Adipocyte (in vitro differentiated cells): ENCODE measurements around the gene FILIP1.

ENCODE experiments used
- DNase-seq: peaks from one replicate; pipeline ENCODE4 v3.0.0-alpha.2; 2015; ENCODE audit warnings: low read depth
- H3K27me3 ChIP-seq: replicated peaks from 2 replicates; pipeline ENCODE4 v1.7.0; 2013; ENCODE audit warnings: mild to moderate bottlenecking, low read length, moderate library complexity; ENCODE audit not compliant: control insufficient read depth, insufficient read depth
- H3K36me3 ChIP-seq: 2 replicates; pipeline ENCODE4 v1.7.0; 2013; ENCODE audit warnings: low read length, mild to moderate bottlenecking, moderate library complexity; ENCODE audit not compliant: control insufficient read depth, insufficient read depth, severe bottlenecking
- H3K4me1 ChIP-seq: 2 replicates; pipeline ENCODE4 v1.7.0; 2013; ENCODE audit warnings: mild to moderate bottlenecking, low read length, moderate library complexity; ENCODE audit not compliant: control insufficient read depth, insufficient read depth
- H3K4me3 ChIP-seq: 2 replicates; pipeline ENCODE4 v1.7.0; 2013; ENCODE audit warnings: mild to moderate bottlenecking, low read length, moderate library complexity
- H3K9ac ChIP-seq: 2 replicates; pipeline ENCODE4 v1.7.0; 2013; ENCODE audit warnings: mild to moderate bottlenecking, low read length, moderate library complexity
- H3K9me3 ChIP-seq: 2 replicates; pipeline ENCODE4 v1.7.0; 2013; ENCODE audit warnings: mild to moderate bottlenecking, low read length, moderate library complexity; ENCODE audit not compliant: control insufficient read depth

The FILIP1 gene

DNA sequence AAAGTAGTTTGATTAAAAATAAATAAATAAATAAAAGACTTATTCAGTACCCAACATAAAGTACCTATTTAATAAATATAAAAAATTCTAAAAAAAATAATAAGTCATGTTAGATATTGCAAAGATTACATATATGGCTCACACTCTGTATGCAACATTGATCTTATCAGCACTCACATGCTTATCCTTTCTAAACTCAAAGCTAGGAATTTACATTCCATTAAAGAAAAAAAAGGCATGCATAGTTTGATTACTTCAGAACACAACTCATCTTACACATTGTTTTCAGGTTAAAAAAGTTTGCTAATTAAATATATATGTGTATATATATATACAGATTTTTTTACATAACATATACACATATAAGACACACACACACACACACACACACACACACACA is 96.4 kb downstream of the FILIP1 start:
- Histone ChIP-seq H3K4me3 (no peak overlapping the region), H3K4me1 (peaks cover 11% of the 10 kb centered on the region), H3K9ac (no peak overlapping the region), H3K9me3 (no peaks in the 10 kb centered on the region), H3K27me3 (no peaks in the 10 kb centered on the region), H3K36me3 (no peaks in the 10 kb centered on the region)
- no peak for DNase-seq

DNA sequence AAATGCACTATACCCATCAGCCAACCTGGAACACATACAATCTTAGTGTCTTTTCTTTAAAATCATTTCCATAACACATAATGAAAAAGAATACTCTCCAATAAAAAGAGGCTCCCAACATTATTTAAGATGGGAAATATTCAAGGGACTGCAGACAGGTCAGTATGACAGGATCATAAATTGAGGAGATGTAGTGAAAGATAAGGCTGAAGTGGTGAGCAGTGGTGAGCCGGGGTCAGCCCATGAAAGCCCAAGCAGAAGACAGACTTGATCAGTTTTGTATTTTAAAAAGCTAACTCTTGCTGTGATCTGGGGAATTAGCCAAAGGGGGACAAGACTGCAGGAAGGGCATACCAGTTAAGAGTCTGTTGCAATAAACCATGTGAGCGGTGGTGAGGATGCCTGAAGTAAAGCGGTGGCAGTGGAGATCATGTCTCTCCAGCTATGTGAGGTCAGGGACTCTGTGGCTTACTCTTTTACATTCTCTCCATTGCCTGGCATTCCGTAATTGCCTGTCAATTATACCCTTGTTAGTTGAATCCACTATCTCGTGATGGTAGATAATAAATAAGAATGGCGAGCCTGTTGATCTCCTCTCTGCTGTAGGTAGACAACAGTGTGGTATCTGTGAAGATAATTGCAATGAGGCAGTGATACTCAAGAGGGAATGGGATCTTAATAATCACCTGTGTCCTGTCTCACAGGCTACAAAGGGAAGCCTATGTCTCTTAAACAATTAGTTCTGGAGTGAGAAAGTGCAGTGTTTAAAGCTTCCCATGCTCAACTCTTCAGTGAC is 97.4 kb downstream of the FILIP1 start:
- no peaks in the 10 kb centered on the region for H3K36me3 ChIP-seq
- H3K4me1 ChIP-seq, result peaks cover 9% of the 10 kb centered on the region
- no peak overlapping the region for H3K9ac ChIP-seq
- no peak for DNase-seq
- no peak overlapping the region for H3K4me3 ChIP-seq
- peaks cover 4% of the 10 kb centered on the region for H3K27me3 ChIP-seq
- H3K9me3 ChIP-seq, result no peaks in the 10 kb centered on the region

DNA sequence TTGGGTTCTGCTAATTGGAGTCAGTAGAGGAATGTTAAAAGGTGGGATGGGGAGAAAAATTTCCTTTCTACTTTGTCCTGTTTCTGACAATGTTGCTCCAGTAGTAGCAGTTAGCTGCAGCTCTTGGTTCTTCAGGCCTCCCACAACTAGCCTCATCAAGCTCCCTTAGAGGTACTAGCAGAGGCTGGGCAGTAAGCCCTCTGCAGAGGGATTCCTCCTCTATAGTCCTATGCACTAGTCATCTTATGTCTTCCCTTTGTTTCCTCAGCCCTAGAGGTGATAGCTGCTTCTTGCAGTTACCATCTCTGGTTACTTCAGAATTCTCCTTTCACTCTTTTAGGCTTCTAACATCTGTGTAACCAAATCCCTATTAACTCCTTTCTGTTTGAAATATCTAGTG is 99.8 kb downstream of the FILIP1 start:
- Histone ChIP-seq H3K4me1 (peaks cover 9% of the 10 kb centered on the region), H3K4me3 (no peak overlapping the region), H3K9me3 (no peaks in the 10 kb centered on the region), H3K27me3 (peaks cover 4% of the 10 kb centered on the region), H3K9ac (no peak overlapping the region), H3K36me3 (no peaks in the 10 kb centered on the region)
- no peak for DNase-seq

DNA sequence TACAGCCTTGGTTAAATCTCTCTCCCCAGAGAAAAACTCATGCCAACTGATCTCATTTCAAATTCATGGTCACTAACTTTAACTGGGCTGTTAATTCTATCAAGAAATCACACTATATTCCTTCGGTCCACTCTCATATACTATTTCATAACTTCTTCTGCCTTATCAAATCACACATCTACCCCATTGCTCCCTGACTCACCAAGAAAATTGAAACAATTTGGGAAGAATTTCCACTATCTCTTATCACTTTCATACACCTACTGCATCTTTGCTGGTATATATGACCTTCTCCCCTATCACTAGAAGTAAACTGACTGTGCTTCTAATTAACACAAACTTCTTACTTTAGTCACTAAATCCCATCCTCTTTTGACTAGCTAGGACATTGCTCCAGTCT is 102.3 kb downstream of the FILIP1 start:
- Histone ChIP-seq H3K4me3 (no peak overlapping the region), H3K9me3 (no peaks in the 10 kb centered on the region), H3K9ac (no peak overlapping the region), H3K27me3 (peaks cover 4% of the 10 kb centered on the region), H3K4me1 (no peaks in the 10 kb centered on the region), H3K36me3 (no peaks in the 10 kb centered on the region)
- no peak for DNase-seq

DNA sequence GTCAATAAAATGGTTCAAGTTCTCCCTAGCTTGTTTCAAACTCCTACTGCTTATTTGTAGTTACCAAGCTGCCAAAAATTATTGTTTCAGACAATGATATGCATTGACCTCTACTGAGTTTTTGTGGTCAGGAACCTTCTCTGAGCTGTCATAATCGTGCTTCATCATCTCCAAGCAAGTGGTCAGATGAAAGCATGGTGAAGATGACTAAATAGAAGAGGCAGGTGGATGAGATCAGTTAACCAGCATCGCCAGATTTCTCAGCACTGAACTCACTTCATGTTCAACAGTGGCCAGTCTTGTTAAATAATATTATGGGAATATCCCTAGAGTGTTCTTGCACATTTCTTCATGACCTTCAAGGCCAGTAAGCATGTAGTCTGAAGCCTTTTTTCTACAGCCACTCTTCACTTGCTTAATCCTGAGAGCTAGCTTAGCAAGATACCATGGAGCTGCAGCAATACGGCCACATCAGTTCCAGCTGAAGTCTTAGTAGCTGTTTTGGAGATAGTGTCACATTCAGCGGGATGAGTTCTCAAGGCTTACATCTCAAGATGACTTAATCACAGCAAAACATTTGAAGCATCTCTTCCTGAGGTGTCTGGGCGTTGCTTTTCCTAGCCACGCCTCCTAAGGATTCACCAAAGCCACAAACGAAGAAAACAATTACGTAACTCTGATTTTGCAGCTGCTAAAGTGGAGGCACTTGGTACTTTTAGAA is 107.4 kb downstream of the FILIP1 start:
- no peaks in the 10 kb centered on the region for H3K36me3 ChIP-seq
- no peaks in the 10 kb centered on the region for H3K9me3 ChIP-seq
- H3K27me3 ChIP-seq, result no peaks in the 10 kb centered on the region
- H3K4me1 ChIP-seq, result peaks cover 11% of the 10 kb centered on the region
- H3K4me3 ChIP-seq, result no peak overlapping the region
- no peak overlapping the region for H3K9ac ChIP-seq
- no peak for DNase-seq

- no peak for DNase-seq
- Histone ChIP-seq H3K27me3 (no peaks in the 10 kb centered on the region), H3K4me1 (peaks cover 11% of the 10 kb centered on the region), H3K9ac (no peak overlapping the region), H3K9me3 (no peaks in the 10 kb centered on the region), H3K4me3 (no peak overlapping the region), H3K36me3 (no peaks in the 10 kb centered on the region)
Measured at GRCh38 chr6:75384116-75384515, 109.5 kb downstream of the FILIP1 start.

GRCh38 chr6:75382634-75382900 is 111.0 kb downstream of the FILIP1 start:
- no peaks in the 10 kb centered on the region for H3K27me3 ChIP-seq
- H3K4me1 ChIP-seq, result peaks cover 11% of the 10 kb centered on the region
- H3K36me3 ChIP-seq, result no peaks in the 10 kb centered on the region
- no peak for DNase-seq
- no peak overlapping the region for H3K4me3 ChIP-seq
- H3K9ac ChIP-seq, result no peak overlapping the region
- no peaks in the 10 kb centered on the region for H3K9me3 ChIP-seq

- no peak overlapping the region for H3K9ac ChIP-seq
- no peak overlapping the region for H3K4me3 ChIP-seq
- peaks cover 11% of the 10 kb centered on the region for H3K4me1 ChIP-seq
- H3K9me3 ChIP-seq, result no peaks in the 10 kb centered on the region
- H3K36me3 ChIP-seq, result no peaks in the 10 kb centered on the region
- no peaks in the 10 kb centered on the region for H3K27me3 ChIP-seq
- DNase-seq, result no peak
Measured at GRCh38 chr6:75381877-75382633, 111.5 kb downstream of the FILIP1 start.

DNA sequence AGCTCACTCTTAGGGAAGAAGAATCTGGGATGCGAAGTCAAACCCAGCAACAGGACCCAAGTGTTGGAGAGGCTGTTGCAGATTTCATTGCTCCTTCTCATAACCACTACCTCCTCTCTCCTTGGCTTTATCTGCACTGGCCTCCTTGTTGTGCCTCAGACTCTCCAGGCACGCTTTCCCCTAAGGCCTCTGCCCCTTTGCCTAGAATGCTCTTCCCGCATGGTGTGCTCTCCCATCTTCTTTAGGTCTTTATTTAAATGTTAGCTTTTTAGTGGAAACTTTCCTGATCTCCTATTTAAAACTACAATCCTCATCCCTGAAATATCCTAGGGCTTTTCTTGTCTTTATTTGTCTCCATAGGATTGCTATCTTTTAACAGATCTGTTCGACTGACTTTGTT is 114.1 kb downstream of the FILIP1 start:
- Histone ChIP-seq H3K36me3 (no peaks in the 10 kb centered on the region), H3K9ac (no peak overlapping the region), H3K4me1 (peaks cover 11% of the 10 kb centered on the region), H3K4me3 (no peak overlapping the region), H3K27me3 (no peaks in the 10 kb centered on the region), H3K9me3 (no peaks in the 10 kb centered on the region)
- DNase-seq, result no peak

- H3K9ac ChIP-seq, result no peak overlapping the region
- no peak for DNase-seq
- H3K9me3 ChIP-seq, result no peaks in the 10 kb centered on the region
- H3K36me3 ChIP-seq, result no peaks in the 10 kb centered on the region
- H3K4me1 ChIP-seq, result peaks cover 11% of the 10 kb centered on the region
- H3K4me3 ChIP-seq, result no peak overlapping the region
- no peaks in the 10 kb centered on the region for H3K27me3 ChIP-seq
Measured at GRCh38 chr6:75378101-75378500, 115.5 kb downstream of the FILIP1 start.

GRCh38 chr6:75377386-75377785 is 116.2 kb downstream of the FILIP1 start:
- DNase-seq, result no peak
- H3K27me3 ChIP-seq, result no peaks in the 10 kb centered on the region
- H3K4me1 ChIP-seq, result peaks cover 4% of the 10 kb centered on the region
- H3K36me3 ChIP-seq, result no peaks in the 10 kb centered on the region
- no peak overlapping the region for H3K4me3 ChIP-seq
- H3K9ac ChIP-seq, result no peak overlapping the region
- H3K9me3 ChIP-seq, result no peaks in the 10 kb centered on the region
